CD4-positive, alpha-beta T cell treated with Interleukin-12 subunit alpha and Interleukin-12 subunit beta, for 1 hour (primary cell): ENCODE measurements around the gene SCRN1.

Source experiments
- DNase-seq: peaks from one replicate; pipeline ENCODE4 v3.0.0-alpha.2; 2020

Gene SCRN1, protein sequence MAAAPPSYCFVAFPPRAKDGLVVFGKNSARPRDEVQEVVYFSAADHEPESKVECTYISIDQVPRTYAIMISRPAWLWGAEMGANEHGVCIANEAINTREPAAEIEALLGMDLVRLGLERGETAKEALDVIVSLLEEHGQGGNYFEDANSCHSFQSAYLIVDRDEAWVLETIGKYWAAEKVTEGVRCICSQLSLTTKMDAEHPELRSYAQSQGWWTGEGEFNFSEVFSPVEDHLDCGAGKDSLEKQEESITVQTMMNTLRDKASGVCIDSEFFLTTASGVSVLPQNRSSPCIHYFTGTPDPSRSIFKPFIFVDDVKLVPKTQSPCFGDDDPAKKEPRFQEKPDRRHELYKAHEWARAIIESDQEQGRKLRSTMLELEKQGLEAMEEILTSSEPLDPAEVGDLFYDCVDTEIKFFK

DNA sequence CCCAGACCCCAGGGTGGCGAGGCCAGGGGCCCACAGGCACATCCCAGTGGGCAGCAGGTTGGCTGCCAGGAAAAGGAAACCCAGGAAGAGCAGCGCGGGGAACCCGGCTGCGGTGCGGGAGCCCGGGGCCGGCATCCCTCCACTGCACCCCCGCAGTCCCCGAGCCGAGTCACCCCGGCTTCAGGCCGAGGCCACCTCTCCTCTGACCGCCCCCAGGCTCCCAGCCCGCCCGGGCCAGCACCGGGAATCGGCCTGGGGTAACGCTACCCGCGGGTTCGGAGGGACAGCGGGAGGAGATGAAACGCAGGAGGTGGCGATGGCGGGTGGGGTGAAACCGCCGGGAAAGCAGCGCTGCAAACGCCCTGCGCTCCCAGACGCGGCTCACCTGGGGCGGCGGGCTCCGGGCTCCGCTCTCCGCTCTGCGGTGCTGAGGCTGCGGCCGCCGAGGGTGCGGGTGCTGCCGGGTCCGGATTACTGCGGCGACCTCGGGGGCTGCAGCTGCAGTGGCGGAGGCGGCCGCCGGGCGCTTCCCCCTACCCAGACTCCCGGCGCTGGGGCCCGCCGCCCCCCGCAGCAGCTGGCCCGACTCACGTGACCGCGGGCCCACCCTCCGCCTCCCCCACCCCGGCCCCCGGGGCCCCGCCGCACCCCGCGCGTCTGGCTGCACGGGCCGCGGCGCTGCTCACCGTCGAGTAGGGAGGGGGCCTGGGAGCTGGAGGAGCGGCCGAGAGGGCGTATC lies at the start of gene SCRN1:
TSS of gene SCRN1 (minus strand) at position 545 of the 739 bp plus-strand sequence. CDS start 20,734 bp downstream, outside the sequence.
- DNase-seq = peak; percentile 8

GRCh38 chr7:30038196-30038980 lies 48.8 kb upstream of the SCRN1 start:
- no peak for DNase-seq

- no peak for DNase-seq
These were observed 46.6 kb upstream of the SCRN1 start for GRCh38 chr7:30036220-30036619.

DNA sequence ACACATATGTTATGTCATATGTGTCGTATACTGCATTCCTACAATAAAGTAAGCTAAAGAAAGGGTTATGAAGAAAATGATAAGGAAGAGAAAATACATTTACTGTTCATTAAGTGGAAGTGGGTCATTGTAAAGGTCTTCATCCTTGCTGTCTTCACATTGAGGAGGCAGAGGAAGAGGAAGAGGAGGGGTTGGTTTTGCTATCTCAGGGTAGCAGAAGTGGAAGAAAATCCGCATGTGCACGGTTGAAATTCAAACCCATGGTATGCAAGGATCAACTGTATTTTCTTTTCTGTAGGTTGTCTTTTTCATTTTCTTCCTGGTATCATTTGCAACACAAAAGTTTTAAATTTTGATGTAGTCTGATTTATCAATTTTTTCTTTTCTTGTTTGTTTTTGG lies 44.9 kb upstream of the SCRN1 start:
- no peak for DNase-seq

DNA sequence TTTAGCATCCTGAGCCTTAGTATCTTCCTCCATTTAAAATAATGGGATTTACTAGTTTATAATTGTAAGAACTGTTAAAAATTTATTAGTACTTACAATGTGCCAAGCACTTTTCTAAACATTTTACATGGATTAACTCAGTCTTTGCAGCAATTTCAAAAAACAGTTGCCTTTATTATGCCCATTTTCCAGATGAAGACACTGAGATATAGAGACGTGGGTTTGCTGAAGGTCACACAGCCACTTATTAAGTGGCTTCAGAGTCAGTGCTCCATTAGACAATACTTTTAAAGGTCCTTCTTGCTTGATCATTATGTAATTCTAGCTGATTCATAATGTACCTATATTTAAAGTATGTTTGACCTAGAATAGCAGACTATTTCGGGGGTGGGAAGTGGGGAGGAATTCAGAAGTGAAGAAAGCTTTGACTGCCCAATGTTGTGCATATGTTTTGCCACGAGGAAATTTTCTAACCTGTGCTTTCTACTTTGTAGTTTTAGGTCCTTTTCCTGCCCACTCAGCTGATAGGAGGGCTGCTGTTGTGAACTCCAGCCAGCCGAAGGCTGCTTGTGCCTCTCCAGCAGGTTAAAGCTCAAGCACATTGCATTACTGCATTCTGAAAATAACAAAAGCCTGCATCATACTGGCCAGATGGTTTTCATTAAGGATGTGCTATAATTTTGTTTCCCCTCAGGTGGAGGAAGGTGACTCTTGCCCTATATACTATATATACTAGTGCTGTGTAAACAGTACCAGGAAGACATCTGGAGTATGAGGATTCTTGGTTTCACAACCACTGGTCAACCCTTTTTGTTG lies 42.9 kb upstream of the SCRN1 start:
- DNase-seq = no peak

GRCh38 chr7:30029696-30030095 lies 40.1 kb upstream of the SCRN1 start:
- DNase-seq = peak; percentile 21

- peak; percentile 33 for DNase-seq
These were observed 39.4 kb upstream of the SCRN1 start for GRCh38 chr7:30028749-30029635.

GRCh38 chr7:30028216-30028748 lies 38.7 kb upstream of the SCRN1 start, which contains the start of gene PLEKHA8:
PLEKHA8 (plus strand) TSS chr7:30028412; CDS start chr7:30028763, 351 bp downstream.
- peak; percentile 92 for DNase-seq

- peak; percentile 4 for DNase-seq
These were observed 38.2 kb upstream of the SCRN1 start for GRCh38 chr7:30027740-30028215.

GRCh38 chr7:30027065-30027456 lies 37.5 kb upstream of the SCRN1 start:
- DNase-seq = peak; percentile 53

DNA sequence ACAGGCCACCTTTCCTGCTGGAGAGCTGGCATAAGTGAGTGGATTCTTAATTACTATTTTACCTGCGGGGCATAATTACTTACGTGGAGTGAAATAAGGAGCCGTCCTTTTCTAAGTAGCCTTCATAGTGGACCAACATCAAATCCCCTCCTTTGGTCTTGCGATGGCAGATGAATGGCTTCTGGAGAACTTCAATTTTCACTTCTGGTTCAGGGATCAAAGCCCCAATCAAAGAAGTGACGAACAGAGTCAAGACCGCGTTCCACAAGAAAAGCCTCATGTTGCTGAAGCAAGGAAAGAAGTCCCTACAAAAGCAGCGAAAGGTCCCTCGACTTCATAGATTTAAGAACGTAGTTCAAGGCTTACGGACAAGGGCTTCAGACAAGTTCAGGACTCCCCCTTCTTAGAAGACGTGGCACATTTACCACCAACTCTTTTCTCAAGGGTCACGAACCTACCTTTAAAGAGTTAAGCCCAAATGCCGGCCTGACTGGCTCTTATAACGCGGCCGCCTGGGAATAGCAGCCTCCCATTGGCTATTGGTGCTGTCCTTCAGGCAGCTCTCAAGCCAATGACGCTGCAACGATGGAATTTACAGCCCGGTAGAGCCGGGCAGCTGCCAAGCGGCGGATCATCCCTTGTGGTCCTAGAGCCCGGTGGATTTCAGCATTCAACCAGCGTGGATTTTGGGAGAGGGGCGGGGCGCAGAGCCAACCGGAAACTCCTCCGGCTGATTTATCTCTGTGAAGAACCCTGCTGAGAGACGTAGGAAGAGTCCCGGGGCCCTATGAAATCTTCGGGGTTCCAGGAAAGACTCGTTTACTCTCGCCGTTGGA lies 36.8 kb upstream of the SCRN1 start, which contains the start of gene FKBP14:
TSS of gene FKBP14 (minus strand) at position 474 of the 836 bp plus-strand sequence. CDS start at position 280, 194 bp downstream.
- DNase-seq = peak; percentile 95

DNA sequence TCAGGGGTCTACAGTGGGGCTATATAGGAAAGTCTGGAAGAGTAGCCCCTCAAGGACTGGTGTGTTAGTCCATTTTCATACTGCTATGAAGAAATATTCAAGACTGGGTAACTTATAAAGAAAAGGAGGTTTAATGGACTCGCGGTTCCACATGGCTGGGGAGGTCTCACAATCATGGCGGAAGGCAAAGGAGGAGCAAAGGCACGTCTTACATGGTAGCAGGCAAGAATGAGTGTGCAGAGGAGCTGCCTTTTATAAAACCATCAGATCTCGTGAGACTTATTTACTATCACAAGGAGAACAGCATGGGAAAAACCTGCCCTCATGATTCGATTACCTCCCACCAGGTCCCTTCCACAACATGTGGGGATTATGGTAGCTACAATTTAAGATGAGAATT lies 33.9 kb upstream of the SCRN1 start:
- no peak for DNase-seq

DNA sequence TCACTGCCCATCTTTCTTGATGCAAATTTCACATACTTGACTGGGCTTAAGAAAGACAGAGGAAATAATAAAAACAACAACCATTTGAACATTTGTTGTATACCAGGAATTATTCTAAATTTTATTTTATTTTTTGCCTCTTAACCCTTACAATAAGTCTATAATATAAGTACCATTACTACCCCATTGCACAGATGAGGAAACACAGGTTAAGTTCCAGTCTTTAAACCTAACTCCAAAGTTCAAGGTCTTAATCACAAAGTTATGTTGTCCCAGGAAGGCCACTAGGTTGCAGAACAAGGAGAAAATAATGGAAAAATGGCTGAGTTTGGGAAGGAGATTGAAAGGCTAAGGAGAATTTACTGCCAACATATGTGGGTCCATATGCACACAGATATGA lies 33.4 kb upstream of the SCRN1 start:
- no peak for DNase-seq

DNA sequence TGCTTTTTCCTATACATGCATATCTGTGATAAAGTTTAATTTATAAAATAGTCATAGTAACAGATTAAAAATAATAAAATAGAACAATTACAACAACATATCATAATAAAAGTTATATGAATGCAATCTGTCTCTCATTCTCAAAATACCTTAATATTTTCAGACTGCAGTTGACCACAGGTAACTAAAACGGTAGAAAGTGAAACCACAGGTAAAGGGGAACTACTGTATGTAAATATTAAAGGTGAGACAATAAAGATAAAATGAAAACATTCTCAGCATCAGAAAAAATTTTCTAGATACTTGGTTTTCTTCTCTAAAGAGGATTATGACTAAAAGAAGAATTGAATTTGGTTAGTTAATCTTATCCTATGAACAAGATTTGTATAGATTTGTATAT lies 30.9 kb upstream of the SCRN1 start:
- no peak for DNase-seq

- DNase-seq = no peak
These were observed 30.4 kb upstream of the SCRN1 start for GRCh38 chr7:30019960-30020359.

GRCh38 chr7:30019387-30019786 lies 29.8 kb upstream of the SCRN1 start:
- DNase-seq = no peak

DNA sequence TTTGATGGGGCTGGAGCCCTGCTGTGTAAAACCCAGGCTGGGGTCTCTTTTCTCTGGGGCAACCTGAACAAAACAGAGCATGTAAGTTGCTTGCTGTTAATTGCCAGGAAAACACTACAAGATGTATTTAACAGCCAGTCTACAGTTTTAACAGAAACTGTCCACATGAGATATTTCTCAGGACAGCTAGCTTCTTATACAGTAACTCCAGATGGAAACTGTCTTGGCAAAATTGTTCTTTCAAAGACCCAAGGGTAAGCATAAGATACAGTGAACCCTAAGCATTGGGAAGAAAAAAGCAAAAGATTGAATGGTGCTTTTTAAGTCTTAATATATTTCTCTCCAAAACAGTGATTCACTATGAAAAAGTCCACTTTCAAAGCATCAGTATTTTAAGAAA lies 28.9 kb upstream of the SCRN1 start:
- DNase-seq = no peak

DNA sequence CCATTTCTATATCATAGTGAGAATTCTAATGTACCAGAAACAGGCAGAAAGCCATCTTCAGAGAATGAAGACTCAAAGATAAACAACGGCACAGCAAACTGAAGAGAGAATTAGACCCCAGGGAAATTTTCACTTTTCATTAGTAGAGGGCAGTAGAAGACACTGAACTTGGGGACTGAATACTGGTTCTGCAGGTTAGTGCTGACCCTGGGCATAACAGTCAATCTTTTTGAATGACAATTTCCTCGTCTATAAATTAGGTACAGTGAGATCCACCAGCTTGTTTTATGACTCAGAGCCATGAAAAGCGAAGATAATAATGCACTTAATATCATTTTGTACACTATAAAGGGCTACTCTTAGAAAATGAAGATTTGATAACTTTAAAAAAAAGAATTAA lies 23.2 kb upstream of the SCRN1 start:
- no peak for DNase-seq

GRCh38 chr7:30010021-30010420 lies 20.4 kb upstream of the SCRN1 start:
- no peak for DNase-seq

DNA sequence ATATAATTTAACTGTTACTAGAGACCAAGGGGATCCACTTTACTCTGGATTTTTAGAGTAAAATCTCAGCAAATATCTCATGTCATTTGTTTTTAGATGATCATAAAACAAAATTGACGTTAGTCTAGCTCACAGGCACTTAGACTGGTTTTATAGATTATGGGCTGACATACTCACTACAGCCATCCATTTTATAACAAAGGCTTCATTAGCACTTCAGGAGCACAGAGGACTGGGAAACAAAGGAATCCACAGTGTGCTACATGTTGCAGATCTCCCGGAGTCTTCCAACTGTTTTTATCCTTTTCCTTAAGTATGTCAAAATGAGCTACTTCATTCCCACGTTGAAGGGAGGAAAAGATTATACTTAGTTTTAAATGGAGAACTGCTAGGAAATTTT lies 15.9 kb upstream of the SCRN1 start:
- DNase-seq = no peak
